Colonic mucosa (tissue), 4 donors: Measurements from ENCODE around the gene IL1RL1. TPM values are rescaled to one million over a fixed set of nuclear protein-coding genes. Genes with fewer than 3 reads are reported as not detected.

Experiments
- DNase-seq: peaks from one replicate; pipeline ENCODE4 v3.0.0-alpha.2; 2020
- H3K27ac ChIP-seq: fragments of 200-600 bp; one replicate; pipeline ENCODE4 v1.8.0; 2021
- H3K27me3 ChIP-seq: fragments of 200-600 bp; one replicate; pipeline ENCODE4 v1.8.0; 2021
- H3K36me3 ChIP-seq: fragments of 200-600 bp; one replicate; pipeline ENCODE4 v1.8.0; 2021
- H3K4me1 ChIP-seq: fragments of 200-600 bp; one replicate; pipeline ENCODE4 v1.8.0; 2021; ENCODE audit warnings: mild to moderate bottlenecking
- H3K4me3 ChIP-seq: fragments of 200-600 bp; one replicate; pipeline ENCODE4 v1.8.0; 2021
- H3K9ac ChIP-seq, 2 donors: one replicate each; pipeline ENCODE4 v1.7.0; 2013; ENCODE audit warnings: control low read depth in 2 of 2, low read depth in 2 of 2, low read length in 2 of 2
- H3K9me3 ChIP-seq: fragments of 200-600 bp; one replicate; pipeline ENCODE4 v1.8.0; 2021
- intact Hi-C: fragments of 100-400 bp; cut with DNase I; formaldehyde crosslinking; loops from one replicate; pipeline ENCODE4 v1.14.1; 2022
- total RNA-seq, 2 donors: library from RNA; stranded (reverse); fragmentation: NEBNext Ultra II Directional in 1 of 2; extraction: Animal tissue kit (Norgen Biotek cat#: 25700) in 1 of 2; gene quantifications; one replicate each; pipeline ENCODE4 v1.2.1, GENCODE V29; 2021
- TF ChIP-seq, protein P1 (sequence below): fragments of 200-600 bp; IDR thresholded peaks from one replicate; pipeline ENCODE4 v1.8.0; 2022; ENCODE audit warnings: antibody characterized with exemption, mild to moderate bottlenecking
- donor health status: healthy.
- donor health status: DM: no; HTN: no; CAD: no.
- donor health status: DM: no; HTN: no; CAD: no.

The IL1RL1 gene
- total RNA-seq, 2 donors from 2014 or later, result 1.2 to 2.1 TPM

DNA sequence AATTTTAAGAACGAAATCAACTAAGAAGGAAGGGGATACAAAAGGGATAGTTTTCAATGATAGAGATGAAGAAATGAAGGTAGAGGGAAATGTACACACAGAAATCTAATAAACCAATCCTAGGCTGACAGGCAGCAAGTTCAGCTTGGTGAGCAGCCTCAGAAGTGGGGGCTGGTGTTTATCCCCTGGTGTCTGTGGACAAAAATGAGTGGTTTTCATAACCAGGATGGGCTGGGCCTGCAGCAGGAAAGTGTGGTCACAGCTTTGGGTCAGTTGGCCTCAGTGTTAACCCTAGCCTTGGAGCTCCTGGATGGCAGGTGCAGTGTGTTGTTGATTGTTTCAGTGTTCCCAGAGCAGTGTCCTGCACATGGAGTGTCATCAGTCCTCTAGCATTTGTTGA is 58.5 kb downstream of the IL1RL1 start:
- Histone ChIP-seq H3K4me1 (no peaks in the 10 kb centered on the region), H3K4me3 (no peak overlapping the region), H3K27me3 (no peaks in the 10 kb centered on the region), H3K9me3 (no peaks in the 10 kb centered on the region), H3K9ac (no peak overlapping the region), H3K27ac (no peak overlapping the region), H3K36me3 (no peaks in the 10 kb centered on the region)
- DNase-seq, result no peak
- intact Hi-C loops, result no loop called here
- TF ChIP-seq, protein P1, sequence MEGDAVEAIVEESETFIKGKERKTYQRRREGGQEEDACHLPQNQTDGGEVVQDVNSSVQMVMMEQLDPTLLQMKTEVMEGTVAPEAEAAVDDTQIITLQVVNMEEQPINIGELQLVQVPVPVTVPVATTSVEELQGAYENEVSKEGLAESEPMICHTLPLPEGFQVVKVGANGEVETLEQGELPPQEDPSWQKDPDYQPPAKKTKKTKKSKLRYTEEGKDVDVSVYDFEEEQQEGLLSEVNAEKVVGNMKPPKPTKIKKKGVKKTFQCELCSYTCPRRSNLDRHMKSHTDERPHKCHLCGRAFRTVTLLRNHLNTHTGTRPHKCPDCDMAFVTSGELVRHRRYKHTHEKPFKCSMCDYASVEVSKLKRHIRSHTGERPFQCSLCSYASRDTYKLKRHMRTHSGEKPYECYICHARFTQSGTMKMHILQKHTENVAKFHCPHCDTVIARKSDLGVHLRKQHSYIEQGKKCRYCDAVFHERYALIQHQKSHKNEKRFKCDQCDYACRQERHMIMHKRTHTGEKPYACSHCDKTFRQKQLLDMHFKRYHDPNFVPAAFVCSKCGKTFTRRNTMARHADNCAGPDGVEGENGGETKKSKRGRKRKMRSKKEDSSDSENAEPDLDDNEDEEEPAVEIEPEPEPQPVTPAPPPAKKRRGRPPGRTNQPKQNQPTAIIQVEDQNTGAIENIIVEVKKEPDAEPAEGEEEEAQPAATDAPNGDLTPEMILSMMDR, result no peak

GRCh38 chr2:102376052-102376591 is 64.8 kb downstream of the IL1RL1 start:
- no peak for DNase-seq
- no peaks in the 10 kb centered on the region for H3K36me3 ChIP-seq
- intact Hi-C loops, result no loop called here
- H3K9ac ChIP-seq, result no peak overlapping the region
- TF ChIP-seq, protein P1, result no peak
- H3K4me3 ChIP-seq, result no peak overlapping the region
- no peak overlapping the region for H3K27ac ChIP-seq
- no peaks in the 10 kb centered on the region for H3K9me3 ChIP-seq
- H3K27me3 ChIP-seq, result no peaks in the 10 kb centered on the region
- H3K4me1 ChIP-seq, result no peaks in the 10 kb centered on the region

DNA sequence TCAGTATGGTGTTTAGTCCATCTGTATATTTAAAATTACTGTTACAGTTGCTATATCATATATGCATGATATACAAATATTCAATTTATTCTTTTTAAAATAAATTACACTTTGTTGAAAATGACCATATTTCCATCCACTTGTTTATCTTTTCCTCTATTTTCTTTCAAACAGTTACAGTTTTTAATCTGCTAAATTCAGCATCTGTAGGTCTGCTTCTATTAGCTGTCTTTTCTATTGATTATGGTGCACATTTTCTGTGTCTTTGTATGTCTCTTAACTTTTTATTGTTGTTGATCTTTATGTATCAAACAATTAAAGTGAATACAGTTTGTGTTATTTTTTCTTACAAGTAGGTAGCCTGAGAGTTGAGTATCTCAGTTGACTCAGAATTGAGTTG is 72.4 kb downstream of the IL1RL1 start:
- Histone ChIP-seq H3K4me3 (no peak overlapping the region), H3K27me3 (no peaks in the 10 kb centered on the region), H3K9ac (no peak overlapping the region), H3K9me3 (no peaks in the 10 kb centered on the region), H3K4me1 (no peaks in the 10 kb centered on the region), H3K36me3 (no peaks in the 10 kb centered on the region), H3K27ac (no peak overlapping the region)
- DNase-seq, result no peak
- intact Hi-C loops, result no loop called here
- TF ChIP-seq, protein P1, result no peak

DNA sequence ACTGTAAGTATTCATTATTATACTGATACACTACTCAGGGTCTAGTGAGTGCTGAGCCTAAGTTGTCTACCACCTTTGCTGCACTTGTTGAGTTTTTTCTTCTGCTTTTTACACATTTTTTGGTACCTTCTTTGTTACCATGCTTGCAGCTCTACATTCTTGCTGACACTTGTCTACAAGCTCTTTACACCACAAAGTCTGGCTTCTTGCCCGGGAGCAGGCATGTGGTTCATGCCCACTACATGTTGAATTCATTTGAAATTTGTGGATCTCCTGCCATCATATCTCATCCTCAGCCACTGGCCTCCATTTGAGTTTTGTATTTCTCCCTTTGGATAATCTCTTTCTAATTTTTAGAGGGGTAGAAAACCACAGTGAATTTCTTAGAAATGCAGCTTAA is 74.2 kb downstream of the IL1RL1 start:
- Histone ChIP-seq H3K36me3 (no peaks in the 10 kb centered on the region), H3K4me1 (no peaks in the 10 kb centered on the region), H3K9ac (no peak overlapping the region), H3K27ac (no peak overlapping the region), H3K9me3 (no peaks in the 10 kb centered on the region), H3K4me3 (no peak overlapping the region), H3K27me3 (no peaks in the 10 kb centered on the region)
- intact Hi-C loops, result no loop called here
- TF ChIP-seq, protein P1, result no peak
- no peak for DNase-seq

DNA sequence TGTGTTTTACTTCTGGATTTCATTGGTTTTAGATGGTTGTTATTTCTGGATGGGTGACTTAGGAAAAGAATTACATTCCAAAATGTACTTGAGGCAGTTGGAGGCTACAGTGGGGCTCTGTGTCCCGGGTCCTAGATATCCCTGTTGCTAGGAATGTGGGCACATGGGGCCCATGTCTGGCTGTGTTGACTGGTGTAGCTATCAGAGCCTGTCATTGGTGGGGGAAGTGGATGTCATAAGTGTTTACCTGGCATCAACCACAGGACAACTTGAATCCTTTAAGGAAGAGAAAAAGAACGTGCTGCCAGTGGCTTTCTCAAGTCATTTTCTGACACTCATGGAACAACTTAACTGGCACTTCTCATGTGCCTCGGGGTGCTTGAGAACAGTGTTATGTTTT is 74.6 kb downstream of the IL1RL1 start:
- H3K36me3 ChIP-seq, result no peaks in the 10 kb centered on the region
- H3K9ac ChIP-seq, result no peak overlapping the region
- no peaks in the 10 kb centered on the region for H3K4me1 ChIP-seq
- H3K4me3 ChIP-seq, result no peak overlapping the region
- no peak for DNase-seq
- no peaks in the 10 kb centered on the region for H3K27me3 ChIP-seq
- TF ChIP-seq, protein P1, result no peak
- no peaks in the 10 kb centered on the region for H3K9me3 ChIP-seq
- intact Hi-C loops, result no loop called here
- H3K27ac ChIP-seq, result no peak overlapping the region
